Fibroblast of mammary gland (primary cell): ENCODE data around the gene EZR.

Experiments
- DNase-seq: peaks from one replicate; pipeline ENCODE4 v3.0.0-alpha.2; 2010; ENCODE audit warnings: low read depth
- H3K4me3 ChIP-seq: 2 replicates; pipeline ENCODE4 v1.5.1; 2011; ENCODE audit warnings: low read depth, mild to moderate bottlenecking, low read length, moderate library complexity; ENCODE audit not compliant: control insufficient read depth
- TF ChIP-seq, protein P1 (sequence below): conservative IDR thresholded peaks from 2 replicates; pipeline ENCODE4 v1.5.1; 2011; ENCODE audit warnings: low read depth, low read length, inconsistent platforms; ENCODE audit not compliant: control insufficient read depth, insufficient read depth

The EZR gene

DNA sequence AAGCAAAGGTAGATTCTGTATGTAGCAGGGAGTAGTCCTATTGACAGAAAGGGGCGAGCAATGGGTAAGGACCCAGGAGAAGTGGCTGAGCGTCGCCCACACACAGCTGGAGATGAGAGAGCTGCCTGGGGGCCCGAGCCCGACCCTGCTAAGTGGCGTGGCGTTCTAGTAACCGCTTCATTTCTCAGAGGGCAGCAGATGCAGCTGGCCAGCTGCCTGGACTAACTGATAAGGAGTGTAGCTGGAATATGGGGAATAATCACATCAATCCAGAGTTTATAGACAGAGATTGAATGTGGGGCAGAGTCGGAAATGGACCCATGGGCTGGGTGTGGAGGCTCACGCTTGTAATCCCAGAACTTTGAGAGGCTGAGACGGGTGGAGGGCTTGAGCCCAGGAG, 64.4 kb downstream of the EZR start:
- TF ChIP-seq, protein P1, sequence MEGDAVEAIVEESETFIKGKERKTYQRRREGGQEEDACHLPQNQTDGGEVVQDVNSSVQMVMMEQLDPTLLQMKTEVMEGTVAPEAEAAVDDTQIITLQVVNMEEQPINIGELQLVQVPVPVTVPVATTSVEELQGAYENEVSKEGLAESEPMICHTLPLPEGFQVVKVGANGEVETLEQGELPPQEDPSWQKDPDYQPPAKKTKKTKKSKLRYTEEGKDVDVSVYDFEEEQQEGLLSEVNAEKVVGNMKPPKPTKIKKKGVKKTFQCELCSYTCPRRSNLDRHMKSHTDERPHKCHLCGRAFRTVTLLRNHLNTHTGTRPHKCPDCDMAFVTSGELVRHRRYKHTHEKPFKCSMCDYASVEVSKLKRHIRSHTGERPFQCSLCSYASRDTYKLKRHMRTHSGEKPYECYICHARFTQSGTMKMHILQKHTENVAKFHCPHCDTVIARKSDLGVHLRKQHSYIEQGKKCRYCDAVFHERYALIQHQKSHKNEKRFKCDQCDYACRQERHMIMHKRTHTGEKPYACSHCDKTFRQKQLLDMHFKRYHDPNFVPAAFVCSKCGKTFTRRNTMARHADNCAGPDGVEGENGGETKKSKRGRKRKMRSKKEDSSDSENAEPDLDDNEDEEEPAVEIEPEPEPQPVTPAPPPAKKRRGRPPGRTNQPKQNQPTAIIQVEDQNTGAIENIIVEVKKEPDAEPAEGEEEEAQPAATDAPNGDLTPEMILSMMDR, result no peak
- no peak for DNase-seq
- no peak overlapping the region for H3K4me3 ChIP-seq

DNA sequence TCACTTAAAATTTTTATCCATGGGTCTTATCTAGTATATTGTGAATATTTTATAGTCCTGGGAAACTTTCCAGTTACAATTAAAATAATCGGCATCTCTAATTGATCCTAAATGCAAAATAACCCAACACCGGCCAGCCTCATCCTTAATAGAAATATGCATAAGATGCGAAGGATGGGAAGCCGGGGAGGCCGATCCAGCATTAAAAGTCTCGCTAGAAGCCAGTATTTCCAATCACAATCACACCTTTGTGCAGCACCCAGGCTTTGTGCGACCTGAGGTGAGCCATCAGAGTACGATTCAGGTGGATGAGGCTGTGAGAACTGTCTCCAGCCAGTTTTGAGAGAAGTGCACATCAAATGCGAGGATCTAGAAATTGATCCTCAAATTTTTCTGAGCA, 65.4 kb downstream of the EZR start:
- no peak for DNase-seq
- TF ChIP-seq, protein P1, result no peak

DNA sequence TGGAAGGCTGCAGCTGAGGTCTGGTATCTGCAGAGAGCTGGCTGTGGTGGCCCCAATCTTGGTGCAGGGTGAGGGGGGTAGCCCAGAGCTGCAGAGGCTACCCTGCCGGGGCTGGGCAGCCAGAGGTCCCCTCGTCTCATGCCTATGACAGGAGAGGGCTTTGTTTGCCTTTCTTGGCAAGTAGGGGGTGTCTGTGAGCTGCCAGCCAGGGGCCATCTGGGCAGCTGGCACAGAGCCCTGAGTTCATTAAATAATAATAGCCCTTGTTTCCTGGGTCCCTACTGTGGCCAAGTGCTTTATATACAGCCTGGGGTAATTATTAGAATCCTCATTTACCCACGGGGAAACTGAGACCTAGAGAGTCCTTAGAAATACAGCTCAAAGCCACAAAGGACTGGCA, 66.6 kb downstream of the EZR start:
- peak; percentile 30 for DNase-seq
- H3K4me3 ChIP-seq, result no peak overlapping the region
- TF ChIP-seq, protein P1, result peak; percentile 6

More for the DNA sequence above, 65.4 kb downstream of the EZR start:
- no peak overlapping the region for H3K4me3 ChIP-seq

- no peak for DNase-seq
- TF ChIP-seq, protein P1, result no peak
- H3K4me3 ChIP-seq, result no peak overlapping the region
These were observed 67.2 kb downstream of the EZR start for GRCh38 chr6:158751921-158752320.

DNA sequence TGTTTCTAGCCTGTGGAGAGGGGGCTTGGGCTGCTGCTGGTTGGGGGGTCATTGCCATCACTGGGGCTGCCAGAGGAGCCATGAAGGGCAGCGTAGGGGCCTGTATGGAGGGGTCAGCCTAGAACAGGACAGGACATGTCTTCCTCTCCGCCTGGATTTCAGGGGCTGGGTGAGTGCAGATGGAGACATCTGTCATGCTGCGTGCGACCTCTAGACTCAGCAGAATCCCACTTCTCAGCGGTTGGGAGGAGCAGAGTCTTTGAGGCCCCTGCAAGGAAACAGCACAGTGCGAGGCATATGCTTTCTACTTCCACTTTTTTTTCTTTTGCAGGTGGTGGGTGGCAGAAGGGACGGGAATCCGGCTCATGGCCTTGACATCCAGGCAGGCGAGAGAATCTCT, 67.9 kb downstream of the EZR start:
- TF ChIP-seq, protein P1, result no peak
- H3K4me3 ChIP-seq, result no peak overlapping the region
- no peak for DNase-seq

DNA sequence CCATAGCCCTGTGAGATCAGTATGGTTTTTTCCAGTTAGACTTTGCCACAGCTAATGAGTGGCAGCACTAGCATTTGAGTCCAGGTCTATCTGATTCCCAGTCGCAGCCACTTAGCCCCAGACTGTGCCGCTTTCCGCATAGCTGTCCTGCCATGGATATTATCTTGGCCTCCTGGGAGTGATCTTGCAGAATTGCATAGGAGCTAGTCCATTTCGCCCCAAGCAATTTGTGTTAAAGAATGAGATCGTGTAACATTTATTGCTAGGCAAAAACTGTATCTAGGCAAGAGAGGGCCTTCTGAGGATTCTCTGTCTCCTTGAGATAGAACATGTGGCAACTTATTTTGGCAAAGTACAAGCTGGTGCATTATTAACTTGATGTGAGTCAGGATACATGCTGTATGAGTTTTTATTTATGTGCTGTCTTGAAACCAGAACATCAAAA, 74.2 kb downstream of the EZR start:
- no peak for DNase-seq
- TF ChIP-seq, protein P1, result no peak
- H3K4me3 ChIP-seq, result no peak overlapping the region

GRCh38 chr6:158743033-158743651, 76.0 kb downstream of the EZR start:
- DNase-seq, result no peak
- no peak overlapping the region for H3K4me3 ChIP-seq
- TF ChIP-seq, protein P1, result no peak
